K562 (cell line): ENCODE measurements around the gene CCNY. TPM values are rescaled to one million over a fixed set of nuclear protein-coding genes. Genes with fewer than 3 reads are reported as not detected.

Experiments
- BCL6 ChIP-seq: fragments of 250-450 bp; sonication (Bioruptor Pico); IDR thresholded peaks from 2 replicates; pipeline ENCODE4 v1.4.0; 2020
- BDP1 ChIP-seq: IDR thresholded peaks from 3 replicates; pipeline ENCODE4 v1.6.1; 2011; ENCODE audit not compliant: insufficient read length, insufficient read depth
- CXXC5 ChIP-seq: fragments of 250-450 bp; sonication (Bioruptor Pico); IDR thresholded peaks from 2 replicates; pipeline ENCODE4 v1.8.0; 2022; ENCODE audit warnings: inconsistent platforms, mild to moderate bottlenecking, moderate library complexity
- DPF2 ChIP-seq: fragments of 450-650 bp; IDR thresholded peaks from 2 replicates; pipeline ENCODE4 v1.6.1; 2016
- ESRRA ChIP-seq: fragments of 450-650 bp; IDR thresholded peaks from 2 replicates; pipeline ENCODE4 v1.6.1; 2014; ENCODE audit warnings: low read depth, mild to moderate bottlenecking, moderate library complexity, borderline replicate concordance
- HDAC6 ChIP-seq: IDR thresholded peaks from 2 replicates; pipeline ENCODE4 v1.6.1; 2012; ENCODE audit warnings: low read depth, mild to moderate bottlenecking, control low read depth, inconsistent platforms, low read length, moderate library complexity
- IRF2 ChIP-seq: sonication (generic); formaldehyde crosslinking; IDR thresholded peaks from 2 replicates; pipeline ENCODE4 v1.8.1; 2022; ENCODE audit warnings: mild to moderate bottlenecking, missing genetic modification reagents
- LARP7 ChIP-seq: fragments of 450-650 bp; IDR thresholded peaks from 2 replicates; pipeline ENCODE4 v1.6.1; 2016
- MCM5 ChIP-seq: fragments of 450-650 bp; IDR thresholded peaks from 2 replicates; pipeline ENCODE4 v1.6.1; 2016; ENCODE audit warnings: low read depth
- MEF2A ChIP-seq: IDR thresholded peaks from 2 replicates; pipeline ENCODE4 v1.6.1; 2011; ENCODE audit warnings: low read depth, mild to moderate bottlenecking, low read length, moderate library complexity; ENCODE audit not compliant: control insufficient read depth
- NCOA4 ChIP-seq: fragments of 450-650 bp; IDR thresholded peaks from 2 replicates; pipeline ENCODE4 v1.6.1; 2018; ENCODE audit warnings: mild to moderate bottlenecking; ENCODE audit not compliant: partially characterized antibody
- NR1H2 ChIP-seq: sonication (generic); formaldehyde crosslinking; IDR thresholded peaks from 2 replicates; pipeline ENCODE4 v1.4.0; 2020; ENCODE audit warnings: mild to moderate bottlenecking, missing genetic modification reagents
- NR2C2 ChIP-seq, 2 experiments: fragments of 200-800 bp in 1 of 2; sonication (Bioruptor generic) in 1 of 2; sonication (generic) in 1 of 2; formaldehyde crosslinking in 1 of 2; IDR thresholded peaks; 2 replicates each; pipeline versions ENCODE4 v1.6.1 to v1.8.0; 2016 to 2022; ENCODE audit warnings: mild to moderate bottlenecking in 1 of 2, missing compliant biosample characterization in 1 of 2, missing genetic modification characterization in 1 of 2, missing genetic modification reagents in 1 of 2
- PHF21A ChIP-seq: fragments of 450-650 bp; IDR thresholded peaks from 2 replicates; pipeline ENCODE4 v1.6.1; 2017; ENCODE audit warnings: low read depth, borderline replicate concordance
- POLR2AphosphoS5 ChIP-seq: IDR thresholded peaks from 2 replicates; pipeline ENCODE4 v1.6.1; 2011; ENCODE audit warnings: mild to moderate bottlenecking, low read depth, low read length, moderate library complexity; ENCODE audit not compliant: control insufficient read depth, insufficient read depth
- RBFOX2 ChIP-seq: fragments of 200-400 bp; formaldehyde crosslinking; IDR thresholded peaks from 2 replicates; pipeline ENCODE4 v1.6.1; 2017; ENCODE audit warnings: low read depth, mild to moderate bottlenecking, low read length, moderate library complexity
- SMARCE1 ChIP-seq: fragments of 450-650 bp; IDR thresholded peaks from 2 replicates; pipeline ENCODE4 v1.7.1; 2016; ENCODE audit warnings: mild to moderate bottlenecking
- SREBF1 ChIP-seq: fragments of 150-350 bp; IDR thresholded peaks from 2 replicates; pipeline ENCODE4 v1.6.1; 2014; ENCODE audit warnings: antibody characterized with exemption, low read depth, low read length, borderline replicate concordance
- TAF15 ChIP-seq: fragments of 200-400 bp; formaldehyde crosslinking; IDR thresholded peaks from 2 replicates; pipeline ENCODE4 v1.6.1; 2017; ENCODE audit warnings: mild to moderate bottlenecking, low read depth, low read length, moderate library complexity
- TEAD2 ChIP-seq: fragments of 450-650 bp; IDR thresholded peaks from 2 replicates; pipeline ENCODE4 v1.6.1; 2016; ENCODE audit warnings: missing genetic modification characterization, control low read depth, missing compliant biosample characterization
- ZBTB1 ChIP-seq: sonication (generic); formaldehyde crosslinking; IDR thresholded peaks from 2 replicates; pipeline ENCODE4 v1.8.1; 2023; ENCODE audit warnings: missing genetic modification reagents, low read depth, mild to moderate bottlenecking, borderline replicate concordance
- ZFP1 ChIP-seq: fragments of 450-650 bp; formaldehyde crosslinking; IDR thresholded peaks from 2 replicates; pipeline ENCODE4 v1.4.0; 2020; ENCODE audit warnings: mild to moderate bottlenecking, mixed read lengths
- ZFX ChIP-seq: sonication (generic); formaldehyde crosslinking; IDR thresholded peaks from 2 replicates; pipeline ENCODE4 v1.8.0; 2022; ENCODE audit warnings: mild to moderate bottlenecking, missing genetic modification reagents, moderate library complexity
- ZNF197 ChIP-seq: fragments of 200-800 bp; sonication (Bioruptor generic); IDR thresholded peaks from 2 replicates; pipeline ENCODE4 v1.6.1; 2016; ENCODE audit warnings: low read depth, missing genetic modification characterization, missing compliant biosample characterization
- ZNF717 ChIP-seq: fragments of 250-450 bp; sonication (Bioruptor Pico); IDR thresholded peaks from 2 replicates; pipeline ENCODE4 v1.5.0; 2021
- polyA plus RNA-seq, 8 experiments: library from polyadenylated mRNA; depleted of rRNA in 4 of 8; stranded (reverse) in 5 of 8; unstranded in 3 of 8; fragments of >200 nt; fragmentation: Nextera tagmentation in 2 of 8; fragmentation: Illumina TruSeq in 1 of 8; extraction: Ambion mirVana in 2 of 8; extraction: Trizol in 1 of 8; gene quantifications; 2 replicates each; pipeline versions ENCODE4 v1.2.1 to v1.2.3, GENCODE V29; 2011 to 2014; ENCODE audit warnings: inconsistent platforms in 1 of 8, missing spikeins in 1 of 8
- total RNA-seq, 7 experiments: library from RNA; depleted of rRNA in 6 of 7; stranded (reverse); fragments of >200 nt in 6 of 7; fragmentation: Illumina TruSeq in 2 of 7; extraction: Trizol in 2 of 7; gene quantifications; 2 replicates each; pipeline versions ENCODE4 v1.2.1 to v1.2.3, GENCODE V29; 2011 to 2021; ENCODE audit warnings: low replicate concordance in 1 of 7
- TF ChIP-seq, protein P1 (sequence below): sonication (generic); formaldehyde crosslinking; IDR thresholded peaks from 2 replicates; pipeline ENCODE4 v1.5.0; 2020; ENCODE audit warnings: missing genetic modification reagents
- TF ChIP-seq, protein P2 (sequence below): fragments of 450-650 bp; IDR thresholded peaks from 2 replicates; pipeline ENCODE4 v1.7.1; 2018; ENCODE audit warnings: mild to moderate bottlenecking, low read depth; ENCODE audit not compliant: partially characterized antibody

CCNY gene
- total and polyA plus RNA-seq, 9 of the 15 experiments (the other 6 are each of a cell fraction or from before 2014, with no cell fraction given) = 8.4 to 109 (median 38.6) TPM

DNA sequence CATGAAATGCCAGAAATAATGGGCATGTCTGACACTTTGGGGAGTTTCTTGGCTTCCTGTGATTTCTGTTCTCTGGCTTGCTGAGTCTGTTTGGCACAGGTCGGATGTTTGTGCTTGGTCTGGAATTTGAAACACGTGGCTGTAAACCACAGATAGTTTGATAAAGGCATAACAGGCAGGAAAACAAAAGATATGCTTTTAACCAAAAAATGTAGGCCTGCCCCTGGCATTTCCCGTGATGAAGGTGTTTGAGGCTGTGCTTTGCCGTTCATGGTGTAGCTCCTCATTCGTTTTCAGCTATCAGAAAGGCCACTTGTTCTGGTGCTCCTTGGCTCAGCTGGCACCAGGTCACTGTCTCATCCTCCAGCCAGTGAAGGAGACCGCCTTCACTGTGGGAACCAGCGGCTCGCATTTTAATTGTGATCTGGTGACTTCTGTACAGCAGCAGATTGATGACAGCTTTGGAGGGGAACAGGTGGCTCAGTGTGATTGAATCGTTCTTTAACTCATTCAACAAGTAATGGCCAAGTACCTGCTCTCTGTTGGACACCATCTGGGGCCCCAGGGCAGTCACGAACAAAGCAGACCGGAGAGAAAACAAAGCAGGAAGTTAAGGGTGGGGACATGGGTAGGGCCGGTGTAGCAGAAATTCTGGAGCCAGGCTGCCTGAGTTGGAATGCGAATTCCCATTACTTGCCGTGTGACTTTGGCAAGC, 111.5 kb downstream of the CCNY start (continued):
- TF ChIP-seq ZFP1 (CRISPR knock-in tag) (no peak), CXXC5 (0 out of 2 replicates have a peak, but pooled peaks have one; percentile 12), POLR2AphosphoS5 (no peak), ZBTB1 (CRISPR knock-in tag) (no peak), ESRRA (peak; percentile 73; the same call in 1 of the 2 replicates), RBFOX2 (no peak), ZFX (no peak; the same call in 1 of the 2 replicates), LARP7 (no peak), ZNF197 (CRISPR knock-in tag) (no peak), MCM5 (no peak), MEF2A (no peak), BDP1 (no peak), TEAD2 (tag) (no peak), IRF2 (CRISPR knock-in tag) (no peak), PHF21A (no peak), DPF2 (peak; percentile 33; the same call in 1 of the 2 replicates), HDAC6 (no peak), NR1H2 (CRISPR knock-in tag) (no peak), NCOA4 (no peak), BCL6 (no peak), SREBF1 (no peak), TAF15 (no peak), ZNF717 (no peak), SMARCE1 (0 out of 2 replicates have a peak, but pooled peaks have one; percentile 24), NR2C2 (CRISPR knock-in tag; IDR thresholded peaks at IDR 0.05) (no peak), NR2C2 (tag; IDR thresholded peaks at IDR 0.05) (peak; percentile 19; the same call in 1 of the 2 replicates)
- TF ChIP-seq, protein P1, sequence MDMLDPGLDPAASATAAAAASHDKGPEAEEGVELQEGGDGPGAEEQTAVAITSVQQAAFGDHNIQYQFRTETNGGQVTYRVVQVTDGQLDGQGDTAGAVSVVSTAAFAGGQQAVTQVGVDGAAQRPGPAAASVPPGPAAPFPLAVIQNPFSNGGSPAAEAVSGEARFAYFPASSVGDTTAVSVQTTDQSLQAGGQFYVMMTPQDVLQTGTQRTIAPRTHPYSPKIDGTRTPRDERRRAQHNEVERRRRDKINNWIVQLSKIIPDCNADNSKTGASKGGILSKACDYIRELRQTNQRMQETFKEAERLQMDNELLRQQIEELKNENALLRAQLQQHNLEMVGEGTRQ = 0 out of 2 replicates have a peak, but pooled peaks have one; percentile 5
- TF ChIP-seq, protein P2, sequence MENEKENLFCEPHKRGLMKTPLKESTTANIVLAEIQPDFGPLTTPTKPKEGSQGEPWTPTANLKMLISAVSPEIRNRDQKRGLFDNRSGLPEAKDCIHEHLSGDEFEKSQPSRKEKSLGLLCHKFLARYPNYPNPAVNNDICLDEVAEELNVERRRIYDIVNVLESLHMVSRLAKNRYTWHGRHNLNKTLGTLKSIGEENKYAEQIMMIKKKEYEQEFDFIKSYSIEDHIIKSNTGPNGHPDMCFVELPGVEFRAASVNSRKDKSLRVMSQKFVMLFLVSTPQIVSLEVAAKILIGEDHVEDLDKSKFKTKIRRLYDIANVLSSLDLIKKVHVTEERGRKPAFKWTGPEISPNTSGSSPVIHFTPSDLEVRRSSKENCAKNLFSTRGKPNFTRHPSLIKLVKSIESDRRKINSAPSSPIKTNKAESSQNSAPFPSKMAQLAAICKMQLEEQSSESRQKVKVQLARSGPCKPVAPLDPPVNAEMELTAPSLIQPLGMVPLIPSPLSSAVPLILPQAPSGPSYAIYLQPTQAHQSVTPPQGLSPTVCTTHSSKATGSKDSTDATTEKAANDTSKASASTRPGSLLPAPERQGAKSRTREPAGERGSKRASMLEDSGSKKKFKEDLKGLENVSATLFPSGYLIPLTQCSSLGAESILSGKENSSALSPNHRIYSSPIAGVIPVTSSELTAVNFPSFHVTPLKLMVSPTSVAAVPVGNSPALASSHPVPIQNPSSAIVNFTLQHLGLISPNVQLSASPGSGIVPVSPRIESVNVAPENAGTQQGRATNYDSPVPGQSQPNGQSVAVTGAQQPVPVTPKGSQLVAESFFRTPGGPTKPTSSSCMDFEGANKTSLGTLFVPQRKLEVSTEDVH = no peak
